Karpas-422 (cell line): Measurements from ENCODE around the gene SH3BGRL2. TPM values are rescaled to one million over a fixed set of nuclear protein-coding genes. Genes with fewer than 3 reads are reported as not detected.

Source experiments
- DNase-seq: peaks from one replicate; pipeline ENCODE4 v3.0.0-alpha.2; 2015
- H2AFZ ChIP-seq: fragments of 200-600 bp; sonication (generic); 2 replicates; pipeline ENCODE4 v1.6.1; 2014; ENCODE audit warnings: antibody characterized with exemption, low read length, mixed read lengths
- H3K27ac ChIP-seq: fragments of 200-600 bp; sonication (generic); 2 replicates; pipeline ENCODE4 v1.5.1; 2014; ENCODE audit warnings: mild to moderate bottlenecking, low read length, moderate library complexity
- H3K27me3 ChIP-seq: fragments of 200-600 bp; sonication (generic); 2 replicates; pipeline ENCODE4 v1.6.1; 2014; ENCODE audit warnings: low read length, mixed read lengths
- H3K36me3 ChIP-seq: fragments of 200-600 bp; sonication (generic); 2 replicates; pipeline ENCODE4 v1.6.1; 2014; ENCODE audit warnings: low read length, mixed read lengths; ENCODE audit not compliant: insufficient read depth
- H3K4me1 ChIP-seq: fragments of 200-600 bp; sonication (generic); 2 replicates; pipeline ENCODE4 v1.6.1; 2014; ENCODE audit warnings: mild to moderate bottlenecking, low read length, mixed read lengths
- H3K4me2 ChIP-seq: fragments of 200-600 bp; sonication (generic); 2 replicates; pipeline ENCODE4 v1.6.1; 2014; ENCODE audit warnings: low read length, low read depth, mild to moderate bottlenecking; ENCODE audit not compliant: poor library complexity, severe bottlenecking
- H3K4me3 ChIP-seq: fragments of 200-600 bp; sonication (generic); 2 replicates; pipeline ENCODE4 v1.5.1; 2014; ENCODE audit warnings: mild to moderate bottlenecking, antibody characterized with exemption, low read length, mixed read lengths
- H3K79me2 ChIP-seq: fragments of 200-600 bp; sonication (generic); 2 replicates; pipeline ENCODE4 v1.6.1; 2014; ENCODE audit warnings: mild to moderate bottlenecking, low read length, mixed read lengths
- H3K9ac ChIP-seq: fragments of 200-600 bp; sonication (generic); 2 replicates; pipeline ENCODE4 v1.6.0; 2014; ENCODE audit warnings: low read length
- H3K9me2 ChIP-seq: fragments of 200-600 bp; sonication (generic), shearing (Covaris generic); replicated peaks from 2 replicates; pipeline ENCODE4 v1.6.0; 2014; ENCODE audit warnings: mild to moderate bottlenecking, low read length, moderate library complexity; ENCODE audit not compliant: insufficient read depth
- H3K9me3 ChIP-seq: fragments of 300-700, 200-600 bp; sonication (generic); 2 replicates; pipeline ENCODE4 v1.6.1; 2014; ENCODE audit warnings: low read length, mixed read lengths
- H4K20me1 ChIP-seq: fragments of 200-600 bp; sonication (generic); 2 replicates; pipeline ENCODE4 v1.6.1; 2014; ENCODE audit warnings: mild to moderate bottlenecking, antibody characterized with exemption, low read length, low read depth; ENCODE audit not compliant: insufficient read depth
- total RNA-seq: library from RNA; depleted of rRNA; stranded (reverse); fragments of >200 nt; shearing (Covaris generic); gene quantifications from 2 replicates; pipeline ENCODE4 v1.2.3, GENCODE V29; 2014; ENCODE audit warnings: low replicate concordance

The SH3BGRL2 gene
- total RNA-seq, 1 experiment from 2014 or later, result not detected

DNA sequence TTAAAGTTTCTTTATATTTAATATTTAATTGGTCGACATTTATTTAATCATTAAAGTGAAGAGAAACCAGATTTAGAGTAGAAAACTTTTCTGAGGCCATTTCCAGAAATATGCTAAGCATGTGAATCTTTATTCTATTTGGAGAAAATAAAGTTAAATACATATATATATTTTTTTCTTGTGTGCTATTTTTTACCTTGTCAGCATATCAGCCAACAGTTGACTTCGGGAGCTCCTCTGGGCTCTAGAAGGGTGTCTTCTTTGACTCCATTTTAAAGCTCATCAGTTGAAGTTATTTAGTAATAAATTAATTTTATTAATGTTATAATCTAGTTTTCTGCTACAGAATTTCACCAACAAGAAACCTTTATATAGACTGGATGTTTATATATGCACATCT is 73.1 kb downstream of the SH3BGRL2 start:
- Histone ChIP-seq H3K4me1 (no peaks in the 10 kb centered on the region), H3K4me2 (no peak overlapping the region), H3K79me2 (no peaks in the 10 kb centered on the region), H3K27ac (no peak overlapping the region), H3K9me3 (no peaks in the 10 kb centered on the region), H3K27me3 (no peaks in the 10 kb centered on the region), H3K9me2 (no peaks in the 10 kb centered on the region), H4K20me1 (no peaks in the 10 kb centered on the region), H3K9ac (no peak overlapping the region), H3K4me3 (no peak overlapping the region), H3K36me3 (no peaks in the 10 kb centered on the region), H2AFZ (no peak overlapping the region)
- DNase-seq, result no peak

DNA sequence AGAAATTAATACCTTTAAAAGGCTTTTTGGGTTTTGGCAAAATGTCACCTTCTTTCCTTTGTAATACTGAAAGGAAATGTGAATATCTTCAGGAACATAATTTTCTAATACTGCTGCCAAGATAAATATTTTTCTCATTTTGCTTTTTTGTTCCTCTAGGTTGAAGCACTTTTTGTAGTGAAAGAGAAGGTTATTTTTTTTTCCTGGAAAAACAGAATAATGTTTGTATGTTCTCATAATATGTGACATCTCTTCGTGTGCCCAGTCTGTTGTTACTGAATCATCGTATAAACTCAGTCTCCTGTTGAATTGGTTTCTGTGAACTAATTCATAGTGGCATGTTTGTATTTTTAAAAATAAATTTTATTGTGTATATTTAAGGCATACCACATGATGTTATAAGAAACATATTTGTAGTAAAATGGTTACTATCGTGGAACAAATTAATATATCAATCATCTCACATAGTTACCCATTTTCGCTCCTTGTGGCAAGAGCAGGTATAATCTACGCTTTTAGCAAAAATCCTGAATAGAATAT is 74.4 kb downstream of the SH3BGRL2 start:
- no peaks in the 10 kb centered on the region for H3K9me3 ChIP-seq
- H3K4me1 ChIP-seq, result no peaks in the 10 kb centered on the region
- no peaks in the 10 kb centered on the region for H3K27me3 ChIP-seq
- no peak overlapping the region for H3K4me3 ChIP-seq
- no peak overlapping the region for H3K4me2 ChIP-seq
- H4K20me1 ChIP-seq, result no peaks in the 10 kb centered on the region
- no peak overlapping the region for H2AFZ ChIP-seq
- DNase-seq, result no peak
- no peak overlapping the region for H3K9ac ChIP-seq
- no peak overlapping the region for H3K27ac ChIP-seq
- no peaks in the 10 kb centered on the region for H3K36me3 ChIP-seq
- H3K9me2 ChIP-seq, result no peaks in the 10 kb centered on the region
- H3K79me2 ChIP-seq, result no peaks in the 10 kb centered on the region

DNA sequence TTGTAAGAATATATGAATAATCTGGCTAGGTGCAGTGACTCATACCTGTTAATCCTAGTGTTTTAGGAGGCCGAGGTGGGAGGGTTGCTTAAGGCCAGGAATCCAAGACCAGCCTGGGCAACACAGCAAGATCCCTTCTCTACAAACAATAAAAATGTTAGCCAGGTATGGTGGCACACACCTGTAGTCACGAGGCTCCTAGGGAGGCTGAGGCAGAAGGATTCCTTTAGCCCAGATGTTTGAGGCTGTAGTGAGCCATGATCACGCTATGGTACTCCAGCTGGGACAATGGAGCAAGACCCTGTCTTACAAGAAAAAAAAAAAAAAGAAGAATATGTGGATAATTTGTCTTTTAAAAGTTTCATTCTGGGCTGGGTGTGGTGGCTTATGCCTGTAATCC is 75.4 kb downstream of the SH3BGRL2 start:
- Histone ChIP-seq H3K9ac (no peak overlapping the region), H3K9me3 (no peaks in the 10 kb centered on the region), H3K4me3 (no peak overlapping the region), H3K36me3 (no peaks in the 10 kb centered on the region), H3K27me3 (no peaks in the 10 kb centered on the region), H3K9me2 (no peaks in the 10 kb centered on the region), H3K4me1 (no peaks in the 10 kb centered on the region), H3K4me2 (no peak overlapping the region), H3K27ac (no peak overlapping the region), H4K20me1 (no peaks in the 10 kb centered on the region), H2AFZ (no peak overlapping the region), H3K79me2 (no peaks in the 10 kb centered on the region)
- no peak for DNase-seq

GRCh38 chr6:79707621-79708020 is 76.5 kb downstream of the SH3BGRL2 start:
- H3K9me2 ChIP-seq, result no peaks in the 10 kb centered on the region
- no peak overlapping the region for H3K4me2 ChIP-seq
- no peaks in the 10 kb centered on the region for H3K9me3 ChIP-seq
- no peak overlapping the region for H3K4me3 ChIP-seq
- H3K27me3 ChIP-seq, result no peaks in the 10 kb centered on the region
- H3K4me1 ChIP-seq, result no peaks in the 10 kb centered on the region
- DNase-seq, result no peak
- H3K36me3 ChIP-seq, result no peaks in the 10 kb centered on the region
- H3K79me2 ChIP-seq, result no peaks in the 10 kb centered on the region
- no peak overlapping the region for H3K9ac ChIP-seq
- H3K27ac ChIP-seq, result no peak overlapping the region
- no peaks in the 10 kb centered on the region for H4K20me1 ChIP-seq
- no peak overlapping the region for H2AFZ ChIP-seq

DNA sequence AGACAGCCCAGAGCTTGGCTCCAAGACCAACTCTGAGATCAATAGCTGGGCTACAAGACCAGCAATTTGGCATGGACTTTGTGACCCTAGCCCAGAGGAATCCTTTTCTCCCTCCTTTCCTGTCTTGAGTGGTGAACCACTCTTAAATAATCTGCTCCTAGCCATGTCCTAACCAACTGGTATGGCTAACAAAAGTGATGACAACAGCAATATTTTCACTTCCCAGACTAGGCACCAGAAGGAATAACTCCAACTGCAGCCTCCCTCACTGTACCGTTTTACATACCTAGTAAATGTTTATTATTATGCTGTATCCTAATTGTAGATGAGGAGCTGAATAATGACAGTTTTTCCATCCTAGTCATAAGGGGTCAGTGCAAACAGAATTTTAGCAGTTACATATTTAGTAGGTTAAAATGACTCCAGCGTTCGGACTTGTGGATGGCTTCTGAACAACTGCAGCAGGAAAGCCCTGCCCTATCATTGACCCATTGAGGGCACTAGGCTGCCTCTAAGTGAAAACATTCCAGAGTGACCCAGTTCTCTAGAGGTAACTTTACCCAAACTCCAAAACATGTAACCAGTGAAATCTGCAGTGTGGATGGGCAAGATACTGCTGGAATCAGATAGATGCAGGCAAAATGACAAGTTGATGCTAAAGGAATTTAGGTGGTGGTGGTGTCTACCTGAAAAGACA is 77.1 kb downstream of the SH3BGRL2 start:
- H3K9me2 ChIP-seq, result no peaks in the 10 kb centered on the region
- H3K79me2 ChIP-seq, result no peaks in the 10 kb centered on the region
- no peak overlapping the region for H3K4me2 ChIP-seq
- no peak overlapping the region for H3K9ac ChIP-seq
- H2AFZ ChIP-seq, result no peak overlapping the region
- no peaks in the 10 kb centered on the region for H3K27me3 ChIP-seq
- no peaks in the 10 kb centered on the region for H3K9me3 ChIP-seq
- no peaks in the 10 kb centered on the region for H3K4me1 ChIP-seq
- no peaks in the 10 kb centered on the region for H3K36me3 ChIP-seq
- H3K4me3 ChIP-seq, result no peak overlapping the region
- H3K27ac ChIP-seq, result no peak overlapping the region
- DNase-seq, result no peak
- no peaks in the 10 kb centered on the region for H4K20me1 ChIP-seq

- Histone ChIP-seq H2AFZ (no peak overlapping the region), H3K4me2 (no peak overlapping the region), H3K4me1 (no peaks in the 10 kb centered on the region), H3K9me2 (no peaks in the 10 kb centered on the region), H3K9ac (no peak overlapping the region), H4K20me1 (no peaks in the 10 kb centered on the region), H3K79me2 (no peaks in the 10 kb centered on the region), H3K27me3 (no peaks in the 10 kb centered on the region), H3K9me3 (no peaks in the 10 kb centered on the region), H3K27ac (no peak overlapping the region), H3K4me3 (no peak overlapping the region), H3K36me3 (no peaks in the 10 kb centered on the region)
- DNase-seq, result no peak
Observed at GRCh38 chr6:79710127-79710526, 79.0 kb downstream of the SH3BGRL2 start.

- no peak overlapping the region for H3K27ac ChIP-seq
- no peaks in the 10 kb centered on the region for H3K9me3 ChIP-seq
- no peak for DNase-seq
- H3K79me2 ChIP-seq, result no peaks in the 10 kb centered on the region
- no peak overlapping the region for H3K4me3 ChIP-seq
- no peaks in the 10 kb centered on the region for H3K9me2 ChIP-seq
- no peaks in the 10 kb centered on the region for H3K4me1 ChIP-seq
- H3K36me3 ChIP-seq, result no peaks in the 10 kb centered on the region
- H3K9ac ChIP-seq, result no peak overlapping the region
- no peak overlapping the region for H2AFZ ChIP-seq
- no peaks in the 10 kb centered on the region for H4K20me1 ChIP-seq
- H3K4me2 ChIP-seq, result no peak overlapping the region
- no peaks in the 10 kb centered on the region for H3K27me3 ChIP-seq
Observed at GRCh38 chr6:79711167-79711566, 80.0 kb downstream of the SH3BGRL2 start.

GRCh38 chr6:79712144-79712543 is 81.0 kb downstream of the SH3BGRL2 start:
- Histone ChIP-seq H3K27ac (no peak overlapping the region), H3K4me2 (no peak overlapping the region), H3K36me3 (no peaks in the 10 kb centered on the region), H3K4me3 (no peak overlapping the region), H3K9me2 (no peaks in the 10 kb centered on the region), H2AFZ (no peak overlapping the region), H3K27me3 (no peaks in the 10 kb centered on the region), H3K9ac (no peak overlapping the region), H3K9me3 (no peaks in the 10 kb centered on the region), H3K4me1 (no peaks in the 10 kb centered on the region), H4K20me1 (no peaks in the 10 kb centered on the region), H3K79me2 (no peaks in the 10 kb centered on the region)
- no peak for DNase-seq
